NCI-H1092 (cell line): ENCODE data around the gene BCL6B.
A peak's percentile ranks its signal among the peaks of the same experiment; 100 is the strongest.

Experiments
- DNase-seq: peaks from one replicate; lab custom pipeline; 2025; lab: John Stamatoyannopoulos, UW

Gene BCL6B

GRCh38 chr17:7010523-7010922 lies 12.3 kb upstream of the BCL6B start:
- no peak for DNase-seq

GRCh38 chr17:7011415-7011814 lies 11.4 kb upstream of the BCL6B start:
- DNase-seq = no peak

- no peak for DNase-seq
Measured at GRCh38 chr17:7011942-7012254, 11.0 kb upstream of the BCL6B start.

GRCh38 chr17:7014261-7014994 lies 8.4 kb upstream of the BCL6B start:
- peak; percentile 91 for DNase-seq

GRCh38 chr17:7014995-7015958 lies 7.6 kb upstream of the BCL6B start:
- DNase-seq = no peak

- no peak for DNase-seq
Measured at GRCh38 chr17:7016418-7016817, 6.4 kb upstream of the BCL6B start.

GRCh38 chr17:7016886-7017826 lies 5.7 kb upstream of the BCL6B start:
- DNase-seq = no peak

- DNase-seq = no peak
Measured at GRCh38 chr17:7017827-7018200, 5.0 kb upstream of the BCL6B start.

GRCh38 chr17:7018331-7018964 lies 4.4 kb upstream of the BCL6B start:
- DNase-seq = no peak

- no peak for DNase-seq
Measured at GRCh38 chr17:7019367-7019766, 3.5 kb upstream of the BCL6B start.

GRCh38 chr17:7019839-7020519 lies 2.9 kb upstream of the BCL6B start:
- peak; percentile 6 for DNase-seq

- no peak for DNase-seq
Measured at GRCh38 chr17:7020894-7021664, 1.8 kb upstream of the BCL6B start.

GRCh38 chr17:7021993-7022778 lies 664 bp upstream of the BCL6B start:
- DNase-seq = peak; percentile 8

GRCh38 chr17:7023576-7024401 lies 939 bp downstream of the BCL6B start:
- peak; percentile 47 for DNase-seq

GRCh38 chr17:7024402-7024785 lies 1.5 kb downstream of the BCL6B start:
- DNase-seq = no peak

GRCh38 chr17:7025245-7025644 lies 2.4 kb downstream of the BCL6B start:
- DNase-seq = no peak

- no peak for DNase-seq
Measured at GRCh38 chr17:7026471-7027115, 3.7 kb downstream of the BCL6B start.

- DNase-seq = no peak
Measured at GRCh38 chr17:7027335-7027734, 4.5 kb downstream of the BCL6B start.
